IPS-15b (cell line): Measurements from ENCODE around the gene TRIM9.

Experiments
- H3K27me3 ChIP-seq: one replicate; pipeline ENCODE4 v1.6.1; 2013; ENCODE audit warnings: low read length; ENCODE audit not compliant: control insufficient read depth, insufficient read depth
- H3K36me3 ChIP-seq: one replicate; pipeline ENCODE4 v1.6.1; 2013; ENCODE audit warnings: low read length; ENCODE audit not compliant: control insufficient read depth, insufficient read depth
- H3K4me1 ChIP-seq: one replicate; pipeline ENCODE4 v1.6.1; 2013; ENCODE audit warnings: mild to moderate bottlenecking, low read length; ENCODE audit not compliant: control insufficient read depth, insufficient read depth
- H3K4me3 ChIP-seq: one replicate; pipeline ENCODE4 v1.5.1; 2013; ENCODE audit warnings: low read depth, low read length
- H3K9ac ChIP-seq: one replicate; pipeline ENCODE4 v1.6.1; 2013; ENCODE audit warnings: low read depth, mild to moderate bottlenecking, low read length
- H3K9me3 ChIP-seq: one replicate; pipeline ENCODE4 v1.6.1; 2013; ENCODE audit warnings: mild to moderate bottlenecking, low read length; ENCODE audit not compliant: control insufficient read depth, insufficient read depth

TRIM9 gene

DNA sequence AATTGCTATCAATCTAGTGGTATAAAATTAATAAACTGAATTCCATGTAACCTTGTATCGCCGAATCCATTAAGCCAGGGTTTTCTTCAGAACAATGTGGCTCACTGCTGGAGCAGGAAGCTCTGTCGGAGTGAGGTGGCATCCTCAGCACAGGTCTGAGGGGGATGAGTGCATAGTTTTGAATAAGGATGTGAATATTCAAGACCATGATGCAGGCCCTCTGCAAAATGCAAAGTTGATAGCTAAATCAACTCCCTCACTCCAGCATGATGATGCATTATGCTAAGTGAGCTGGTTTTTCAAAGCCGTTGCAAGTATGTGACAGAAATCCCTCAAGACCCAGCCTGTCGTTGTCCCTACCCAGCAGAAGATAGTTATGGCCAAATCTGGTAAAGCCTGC is 53.0 kb downstream of the TRIM9 start:
- H3K4me3 ChIP-seq: no peak overlapping the region
- H3K4me1 ChIP-seq: peaks cover 7% of the 10 kb centered on the region
- no peaks in the 10 kb centered on the region for H3K36me3 ChIP-seq
- no peaks in the 10 kb centered on the region for H3K9me3 ChIP-seq
- no peaks in the 10 kb centered on the region for H3K27me3 ChIP-seq
- H3K9ac ChIP-seq: no peak overlapping the region

DNA sequence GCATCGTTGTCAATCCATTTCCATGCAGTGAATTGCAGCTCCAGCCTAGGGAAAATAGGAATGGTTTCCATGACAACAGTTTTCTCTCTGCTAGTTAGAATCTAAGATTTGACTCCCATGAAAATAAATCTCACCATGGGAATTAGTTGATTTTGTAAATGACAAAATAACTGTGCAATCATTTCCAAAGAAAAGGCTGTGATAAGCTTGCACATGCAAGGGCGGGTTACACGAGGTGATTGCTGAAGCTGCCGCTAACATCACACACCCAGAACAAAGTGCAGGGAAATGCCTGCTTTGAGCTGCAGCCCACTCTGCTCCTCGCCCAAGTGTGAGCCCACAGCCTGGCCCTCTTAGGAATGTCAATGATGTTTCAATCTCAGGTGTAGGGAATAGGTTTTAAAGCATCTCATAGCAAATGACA is 53.8 kb downstream of the TRIM9 start:
- no peaks in the 10 kb centered on the region for H3K27me3 ChIP-seq
- H3K9ac ChIP-seq: no peak overlapping the region
- no peaks in the 10 kb centered on the region for H3K36me3 ChIP-seq
- no peak overlapping the region for H3K4me3 ChIP-seq
- H3K9me3 ChIP-seq: no peaks in the 10 kb centered on the region
- H3K4me1 ChIP-seq: peaks cover 7% of the 10 kb centered on the region

DNA sequence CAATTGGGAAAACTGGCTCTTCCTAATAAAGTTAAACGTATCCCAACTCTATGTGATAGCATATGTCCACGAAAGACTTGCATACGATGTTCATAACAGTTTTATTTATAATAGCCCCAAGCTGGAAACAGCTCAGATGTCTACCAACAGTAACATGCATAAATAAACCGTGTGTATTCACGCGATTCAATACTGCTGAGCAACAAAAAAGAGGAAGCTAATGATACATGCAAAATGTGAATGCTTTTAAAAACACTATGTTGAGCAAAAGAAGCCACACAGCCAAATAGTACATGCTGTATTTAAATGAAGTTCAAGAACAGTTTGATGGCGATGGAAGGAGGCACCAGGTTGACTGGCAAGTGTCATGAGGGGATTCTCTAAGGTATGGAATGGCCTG is 55.7 kb downstream of the TRIM9 start:
- Histone ChIP-seq H3K36me3 (no peaks in the 10 kb centered on the region), H3K27me3 (no peaks in the 10 kb centered on the region), H3K4me1 (peaks cover 7% of the 10 kb centered on the region), H3K9me3 (no peaks in the 10 kb centered on the region), H3K9ac (no peak overlapping the region), H3K4me3 (no peak overlapping the region)

DNA sequence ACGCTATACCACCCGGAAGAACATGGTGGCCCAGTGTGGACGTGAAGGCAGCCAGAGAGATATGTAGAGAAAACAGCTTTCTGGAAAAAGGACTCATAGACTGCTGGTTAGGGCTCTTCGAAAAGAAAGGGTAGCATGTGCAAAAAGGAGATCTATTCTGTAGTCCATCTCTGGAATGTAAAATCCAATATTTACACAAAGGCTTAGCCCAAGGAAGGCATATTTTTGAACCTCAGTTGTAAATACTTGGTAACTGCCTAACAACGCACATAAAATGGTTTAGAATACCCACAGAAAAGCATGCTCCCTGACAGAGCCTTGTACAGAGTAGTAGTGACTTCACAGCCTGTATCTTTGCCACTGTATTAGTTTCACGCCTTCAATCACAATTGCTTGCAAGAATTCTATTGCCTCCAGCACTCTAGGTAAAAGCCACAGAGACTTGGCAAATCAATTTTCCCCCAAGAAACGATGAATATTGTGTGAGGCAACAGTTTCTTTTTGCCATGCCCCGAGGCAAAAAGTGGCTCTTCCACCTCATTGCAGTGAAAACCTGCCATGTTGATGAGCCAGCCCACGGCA is 59.2 kb downstream of the TRIM9 start:
- Histone ChIP-seq H3K4me1 (peaks cover under 1% of the 10 kb centered on the region), H3K9me3 (no peaks in the 10 kb centered on the region), H3K4me3 (no peak overlapping the region), H3K27me3 (no peaks in the 10 kb centered on the region), H3K36me3 (no peaks in the 10 kb centered on the region), H3K9ac (no peak overlapping the region)

DNA sequence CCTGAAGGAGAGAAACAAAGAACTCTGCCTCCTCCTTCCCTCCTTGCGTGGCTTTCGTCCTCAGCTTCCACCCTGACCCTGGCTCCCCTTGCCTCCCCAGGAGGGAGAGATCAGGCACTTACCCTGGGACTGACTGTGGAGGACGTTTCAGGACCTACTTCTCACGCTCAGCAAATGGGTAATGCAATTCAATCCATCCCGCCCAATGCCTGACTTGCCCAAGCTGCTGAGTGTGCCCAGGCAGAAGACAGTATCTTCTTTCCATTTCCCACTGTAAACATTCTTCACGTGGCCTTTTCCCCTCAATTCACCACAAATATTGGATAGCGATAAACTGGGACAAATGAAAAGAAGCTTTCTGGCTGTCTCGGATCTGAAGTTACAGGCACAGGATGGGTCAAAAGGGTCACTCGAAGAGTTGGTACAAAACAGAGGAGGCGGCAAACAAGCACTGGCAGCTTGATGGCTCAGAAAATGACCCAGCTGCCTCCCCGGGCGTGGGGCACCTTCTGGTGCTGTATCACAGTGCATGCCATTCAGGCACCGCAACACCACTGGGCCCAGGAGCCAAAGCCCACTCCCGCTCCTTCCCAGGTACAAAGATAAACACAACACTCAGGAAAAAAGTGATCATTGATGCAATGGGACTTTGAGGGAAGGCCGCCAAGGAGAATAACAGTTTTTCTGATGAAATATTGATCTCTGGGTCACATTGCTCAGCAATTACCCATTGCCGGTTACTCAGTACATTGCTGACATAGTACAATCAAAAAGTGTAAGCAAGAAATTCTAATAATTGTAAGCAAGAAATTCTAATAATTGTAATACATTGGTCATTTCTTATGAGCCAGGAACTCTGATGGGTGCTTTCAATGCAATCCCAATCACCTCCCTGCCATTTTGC is 65.8 kb downstream of the TRIM9 start:
- no peaks in the 10 kb centered on the region for H3K4me1 ChIP-seq
- H3K9me3 ChIP-seq: no peaks in the 10 kb centered on the region
- H3K9ac ChIP-seq: no peak overlapping the region
- no peaks in the 10 kb centered on the region for H3K36me3 ChIP-seq
- H3K27me3 ChIP-seq: no peaks in the 10 kb centered on the region
- no peak overlapping the region for H3K4me3 ChIP-seq

DNA sequence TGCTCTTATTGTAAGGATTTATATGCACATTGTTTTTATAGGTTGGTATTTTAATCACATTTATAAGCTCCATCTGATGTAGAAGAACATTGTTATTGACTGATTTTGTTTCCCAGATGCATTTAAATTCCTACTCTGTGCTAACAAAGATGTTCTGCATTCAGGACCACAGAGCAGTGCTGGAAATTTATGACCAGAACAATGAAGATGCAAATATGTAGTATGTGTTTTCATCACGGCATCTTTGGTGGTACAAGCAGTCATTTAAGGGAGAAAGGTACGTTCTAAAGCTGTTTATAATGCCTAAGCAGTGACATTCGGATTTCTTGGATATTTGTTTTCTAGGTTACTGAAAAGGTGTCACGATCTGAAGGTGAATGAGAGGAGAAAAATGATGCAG is 66.5 kb downstream of the TRIM9 start:
- Histone ChIP-seq H3K9ac (no peak overlapping the region), H3K27me3 (no peaks in the 10 kb centered on the region), H3K4me1 (no peaks in the 10 kb centered on the region), H3K4me3 (no peak overlapping the region), H3K9me3 (no peaks in the 10 kb centered on the region), H3K36me3 (no peaks in the 10 kb centered on the region)

DNA sequence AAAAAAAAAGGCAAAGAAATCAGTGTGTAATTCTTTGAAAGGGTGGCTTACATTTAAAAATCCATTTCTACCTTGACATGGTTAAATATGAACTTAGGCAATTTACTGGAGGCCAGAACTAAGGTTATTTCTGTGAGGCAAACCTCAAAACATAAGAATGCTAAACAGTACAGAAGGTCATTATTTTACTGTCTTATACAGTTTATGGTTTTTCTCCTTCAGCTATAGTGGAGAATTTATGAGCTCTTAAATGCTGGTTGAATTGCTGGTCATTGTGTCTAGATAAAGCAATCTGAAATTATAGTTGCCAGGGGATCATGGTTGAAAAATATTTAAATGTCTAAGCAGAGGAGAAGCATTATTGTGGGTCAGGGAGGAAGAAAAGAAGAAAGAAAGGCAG is 70.5 kb downstream of the TRIM9 start:
- H3K36me3 ChIP-seq: no peaks in the 10 kb centered on the region
- H3K27me3 ChIP-seq: no peaks in the 10 kb centered on the region
- peak overlapping the region; percentile 32 for H3K9ac ChIP-seq
- H3K4me1 ChIP-seq: no peaks in the 10 kb centered on the region
- H3K9me3 ChIP-seq: no peaks in the 10 kb centered on the region
- no peak overlapping the region for H3K4me3 ChIP-seq

DNA sequence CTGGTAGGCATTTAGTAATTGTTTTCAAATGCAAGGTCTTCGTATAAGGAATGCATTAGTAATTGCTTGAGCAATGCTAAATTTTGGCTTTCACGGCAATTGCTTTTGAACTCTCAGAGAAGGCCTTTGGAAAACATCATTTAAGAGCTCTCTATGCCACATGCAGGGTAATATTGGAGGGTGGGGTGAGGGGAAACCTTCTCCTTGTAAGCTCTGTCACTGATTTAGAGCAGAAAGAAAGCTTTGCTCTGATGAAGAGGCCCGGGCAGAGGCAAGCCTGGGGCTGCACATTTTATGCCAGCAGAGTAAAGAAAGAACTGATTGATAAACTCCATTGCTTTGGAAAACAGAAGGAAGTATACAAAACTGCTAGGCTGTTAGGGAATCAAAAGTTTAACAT is 70.9 kb downstream of the TRIM9 start:
- Histone ChIP-seq H3K27me3 (no peaks in the 10 kb centered on the region), H3K9me3 (no peaks in the 10 kb centered on the region), H3K36me3 (no peaks in the 10 kb centered on the region), H3K4me3 (no peak overlapping the region), H3K4me1 (no peaks in the 10 kb centered on the region), H3K9ac (peak overlapping the region; percentile 32)

DNA sequence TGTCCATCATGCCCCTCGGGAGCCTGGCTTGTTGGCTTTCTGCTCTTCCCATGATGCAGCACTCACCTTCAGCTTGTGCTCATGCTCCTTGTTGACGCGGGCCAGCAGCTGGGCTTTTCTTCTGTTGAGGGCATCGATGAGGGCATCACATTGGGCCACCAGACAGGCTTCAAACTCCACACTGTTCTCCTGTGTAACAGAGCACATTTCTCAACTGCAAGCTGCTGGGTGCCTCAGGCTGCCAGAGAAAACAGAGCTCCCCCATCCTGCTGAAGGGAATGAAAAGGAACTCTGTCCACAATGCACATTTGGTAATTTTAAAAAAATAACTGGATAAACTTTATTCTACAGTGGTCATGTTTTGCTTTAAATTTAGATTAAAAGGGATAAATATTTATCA is 72.1 kb downstream of the TRIM9 start:
- Histone ChIP-seq H3K4me3 (no peak overlapping the region), H3K9me3 (no peaks in the 10 kb centered on the region), H3K4me1 (no peaks in the 10 kb centered on the region), H3K27me3 (no peaks in the 10 kb centered on the region), H3K9ac (no peak overlapping the region), H3K36me3 (no peaks in the 10 kb centered on the region)

DNA sequence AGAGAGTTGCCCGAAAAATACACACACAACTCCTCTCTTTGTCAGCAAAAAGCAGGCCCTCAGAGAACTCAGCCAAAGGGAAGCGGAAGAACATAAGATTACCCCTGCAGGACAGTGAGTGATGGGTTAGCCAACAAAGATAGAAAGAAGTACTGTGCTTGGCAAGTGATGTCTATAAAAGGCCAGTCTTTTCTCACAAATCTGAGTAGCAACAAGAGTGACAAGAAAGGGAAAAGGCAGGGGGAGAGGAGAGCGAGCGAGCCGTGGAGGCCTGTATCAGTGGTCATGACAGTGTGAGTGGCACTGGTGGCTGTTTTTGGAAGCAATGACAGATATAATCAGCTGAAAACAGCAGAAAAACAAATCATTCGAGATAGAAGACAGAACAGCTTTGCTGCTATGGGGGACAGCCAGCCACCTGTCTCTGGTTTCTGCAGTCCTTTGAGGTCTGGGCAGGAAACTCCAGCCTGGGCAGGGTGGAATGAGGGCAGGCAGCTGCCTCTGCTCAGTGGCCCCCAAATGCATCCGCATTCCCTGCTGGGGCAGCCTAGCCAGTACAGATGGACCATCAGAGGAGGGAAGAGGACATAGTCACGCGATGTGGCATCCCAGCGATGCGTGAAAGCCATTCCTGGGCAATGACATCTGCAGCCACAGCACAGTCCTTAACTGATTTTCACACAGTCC is 74.7 kb downstream of the TRIM9 start:
- no peaks in the 10 kb centered on the region for H3K4me1 ChIP-seq
- no peaks in the 10 kb centered on the region for H3K27me3 ChIP-seq
- H3K36me3 ChIP-seq: no peaks in the 10 kb centered on the region
- no peak overlapping the region for H3K9ac ChIP-seq
- H3K4me3 ChIP-seq: no peak overlapping the region
- H3K9me3 ChIP-seq: no peaks in the 10 kb centered on the region

DNA sequence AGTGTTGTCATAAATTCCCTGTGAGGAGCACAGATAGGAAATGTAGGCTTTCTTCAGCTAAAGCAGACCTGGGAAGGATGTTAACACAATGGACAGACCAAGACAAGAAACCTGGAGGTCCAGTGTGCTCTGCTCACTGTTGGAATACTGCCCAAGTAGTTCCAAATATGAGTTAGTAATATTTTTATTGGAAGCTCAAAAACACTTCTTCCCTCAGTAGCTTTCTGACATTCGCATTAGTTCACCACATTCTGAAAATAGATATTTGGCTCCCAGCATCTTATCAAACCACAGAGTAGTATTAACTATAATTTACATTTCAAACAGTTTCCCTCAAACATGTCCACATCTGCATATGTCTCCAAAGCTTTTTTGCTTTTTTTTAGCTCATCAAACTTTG is 75.8 kb downstream of the TRIM9 start:
- Histone ChIP-seq H3K36me3 (no peaks in the 10 kb centered on the region), H3K4me1 (no peaks in the 10 kb centered on the region), H3K27me3 (no peaks in the 10 kb centered on the region), H3K9me3 (no peaks in the 10 kb centered on the region), H3K9ac (no peak overlapping the region), H3K4me3 (no peak overlapping the region)

DNA sequence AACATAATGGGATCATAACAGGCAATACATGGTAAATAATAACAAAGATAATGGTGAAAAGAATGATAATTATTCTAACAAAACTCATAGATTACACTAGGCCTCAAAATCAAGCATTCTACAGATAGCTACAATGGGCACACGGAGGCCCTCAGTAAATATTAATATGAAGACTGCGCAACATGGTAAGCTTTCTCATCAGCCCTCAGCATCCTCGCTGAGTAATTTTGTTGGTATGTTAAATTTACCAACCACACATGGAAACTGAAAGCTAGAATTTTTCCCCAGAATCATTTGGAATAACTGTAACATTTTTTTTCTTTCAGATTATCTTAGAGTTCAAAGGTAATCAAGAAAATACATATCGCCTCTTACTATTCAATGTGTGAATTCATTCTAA is 76.4 kb downstream of the TRIM9 start:
- Histone ChIP-seq H3K27me3 (no peaks in the 10 kb centered on the region), H3K4me1 (no peaks in the 10 kb centered on the region)

More for the DNA sequence above, 76.4 kb downstream of the TRIM9 start:
- Histone ChIP-seq H3K9ac (no peak overlapping the region), H3K9me3 (no peaks in the 10 kb centered on the region), H3K4me3 (no peak overlapping the region), H3K36me3 (no peaks in the 10 kb centered on the region)
